ENCODE results near the gene GPR151.

DNA sequence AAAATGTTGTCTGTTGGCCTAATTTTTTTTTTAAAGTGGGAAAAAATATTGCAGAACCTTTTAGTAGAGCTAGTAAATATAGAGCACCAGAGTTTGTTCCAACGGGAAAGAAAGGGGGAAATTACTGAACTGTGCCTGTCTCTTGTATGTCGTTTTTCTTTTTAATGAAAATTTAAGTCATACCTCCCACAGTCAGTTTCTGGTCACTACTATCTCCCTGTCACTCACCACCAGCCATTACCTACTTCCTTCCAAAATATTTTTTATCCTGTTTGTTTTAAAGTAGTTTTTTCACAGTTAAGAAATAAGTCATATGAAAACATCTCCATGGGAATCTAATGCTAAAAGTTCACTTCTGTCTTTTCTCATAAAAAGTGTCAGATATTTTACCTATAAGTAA is 21.3 kb downstream of the GPR151 start:
- TF ChIP-seq SMAD2 (IDR thresholded peaks at IDR 0.05; ENCODE audit: low read depth, low read length) (no peak), MIER1 (IDR thresholded peaks at IDR 0.05; ENCODE audit: low read depth) (no peak), POLR2A (conservative IDR thresholded peaks at IDR 0.05) (no peak), CTCF (IDR thresholded peaks at IDR 0.05 in 2 of 3, conservative IDR thresholded peaks at IDR 0.05 in 1 of 3; ENCODE audit: insufficient read depth in 2 of 3, low read depth in 1 of 3, low read length in 3 of 3) (no peak), GTF2F1 (IDR thresholded peaks at IDR 0.05; ENCODE audit: low read depth, low read length) (no peak), ZBTB11 (CRISPR knock-in tag; IDR thresholded peaks at IDR 0.05) (no peak), EZH2 (IDR thresholded peaks at IDR 0.05; ENCODE audit: borderline replicate concordance, low read depth, low read length) (no peak), SREBF2 (CRISPR knock-in tag; IDR thresholded peaks at IDR 0.05) (no peak), ZNF589 (CRISPR knock-in tag; IDR thresholded peaks at IDR 0.05; ENCODE audit: low read depth) (no peak), CC2D1A (IDR thresholded peaks at IDR 0.05) (no peak), SIN3B (IDR thresholded peaks at IDR 0.05; ENCODE audit: low read depth) (no peak), PURB (CRISPR knock-in tag; IDR thresholded peaks at IDR 0.05; ENCODE audit: low read depth) (no peak)
- TF ChIP-seq, protein P1, sequence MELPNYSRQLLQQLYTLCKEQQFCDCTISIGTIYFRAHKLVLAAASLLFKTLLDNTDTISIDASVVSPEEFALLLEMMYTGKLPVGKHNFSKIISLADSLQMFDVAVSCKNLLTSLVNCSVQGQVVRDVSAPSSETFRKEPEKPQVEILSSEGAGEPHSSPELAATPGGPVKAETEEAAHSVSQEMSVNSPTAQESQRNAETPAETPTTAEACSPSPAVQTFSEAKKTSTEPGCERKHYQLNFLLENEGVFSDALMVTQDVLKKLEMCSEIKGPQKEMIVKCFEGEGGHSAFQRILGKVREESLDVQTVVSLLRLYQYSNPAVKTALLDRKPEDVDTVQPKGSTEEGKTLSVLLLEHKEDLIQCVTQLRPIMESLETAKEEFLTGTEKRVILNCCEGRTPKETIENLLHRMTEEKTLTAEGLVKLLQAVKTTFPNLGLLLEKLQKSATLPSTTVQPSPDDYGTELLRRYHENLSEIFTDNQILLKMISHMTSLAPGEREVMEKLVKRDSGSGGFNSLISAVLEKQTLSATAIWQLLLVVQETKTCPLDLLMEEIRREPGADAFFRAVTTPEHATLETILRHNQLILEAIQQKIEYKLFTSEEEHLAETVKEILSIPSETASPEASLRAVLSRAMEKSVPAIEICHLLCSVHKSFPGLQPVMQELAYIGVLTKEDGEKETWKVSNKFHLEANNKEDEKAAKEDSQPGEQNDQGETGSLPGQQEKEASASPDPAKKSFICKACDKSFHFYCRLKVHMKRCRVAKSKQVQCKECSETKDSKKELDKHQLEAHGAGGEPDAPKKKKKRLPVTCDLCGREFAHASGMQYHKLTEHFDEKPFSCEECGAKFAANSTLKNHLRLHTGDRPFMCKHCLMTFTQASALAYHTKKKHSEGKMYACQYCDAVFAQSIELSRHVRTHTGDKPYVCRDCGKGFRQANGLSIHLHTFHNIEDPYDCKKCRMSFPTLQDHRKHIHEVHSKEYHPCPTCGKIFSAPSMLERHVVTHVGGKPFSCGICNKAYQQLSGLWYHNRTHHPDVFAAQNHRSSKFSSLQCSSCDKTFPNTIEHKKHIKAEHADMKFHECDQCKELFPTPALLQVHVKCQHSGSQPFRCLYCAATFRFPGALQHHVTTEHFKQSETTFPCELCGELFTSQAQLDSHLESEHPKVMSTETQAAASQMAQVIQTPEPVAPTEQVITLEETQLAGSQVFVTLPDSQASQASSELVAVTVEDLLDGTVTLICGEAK (IDR thresholded peaks at IDR 0.05) = no peak
- TF ChIP-seq, protein P1 (CRISPR knock-in tag; IDR thresholded peaks at IDR 0.05) = no peak
- TF ChIP-seq, protein P2, sequence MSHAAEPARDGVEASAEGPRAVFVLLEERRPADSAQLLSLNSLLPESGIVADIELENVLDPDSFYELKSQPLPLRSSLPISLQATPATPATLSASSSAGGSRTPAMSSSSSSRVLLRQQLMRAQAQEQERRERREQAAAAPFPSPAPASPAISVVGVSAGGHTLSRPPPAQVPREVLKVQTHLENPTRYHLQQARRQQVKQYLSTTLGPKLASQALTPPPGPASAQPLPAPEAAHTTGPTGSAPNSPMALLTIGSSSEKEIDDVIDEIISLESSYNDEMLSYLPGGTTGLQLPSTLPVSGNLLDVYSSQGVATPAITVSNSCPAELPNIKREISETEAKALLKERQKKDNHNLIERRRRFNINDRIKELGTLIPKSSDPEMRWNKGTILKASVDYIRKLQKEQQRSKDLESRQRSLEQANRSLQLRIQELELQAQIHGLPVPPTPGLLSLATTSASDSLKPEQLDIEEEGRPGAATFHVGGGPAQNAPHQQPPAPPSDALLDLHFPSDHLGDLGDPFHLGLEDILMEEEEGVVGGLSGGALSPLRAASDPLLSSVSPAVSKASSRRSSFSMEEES (CRISPR knock-in tag; IDR thresholded peaks at IDR 0.05) = no peak

All from K562 (cell line).